ENCODE measurements around the gene STX10.
A peak's percentile ranks its signal among the peaks of the same experiment; 100 is the strongest.
"Not testable (repeated sequence)": the region's sequence is repeated elsewhere in the genome, so short reads cannot be mapped to it uniquely, and the experiment has no call there.

STX10 gene

DNA sequence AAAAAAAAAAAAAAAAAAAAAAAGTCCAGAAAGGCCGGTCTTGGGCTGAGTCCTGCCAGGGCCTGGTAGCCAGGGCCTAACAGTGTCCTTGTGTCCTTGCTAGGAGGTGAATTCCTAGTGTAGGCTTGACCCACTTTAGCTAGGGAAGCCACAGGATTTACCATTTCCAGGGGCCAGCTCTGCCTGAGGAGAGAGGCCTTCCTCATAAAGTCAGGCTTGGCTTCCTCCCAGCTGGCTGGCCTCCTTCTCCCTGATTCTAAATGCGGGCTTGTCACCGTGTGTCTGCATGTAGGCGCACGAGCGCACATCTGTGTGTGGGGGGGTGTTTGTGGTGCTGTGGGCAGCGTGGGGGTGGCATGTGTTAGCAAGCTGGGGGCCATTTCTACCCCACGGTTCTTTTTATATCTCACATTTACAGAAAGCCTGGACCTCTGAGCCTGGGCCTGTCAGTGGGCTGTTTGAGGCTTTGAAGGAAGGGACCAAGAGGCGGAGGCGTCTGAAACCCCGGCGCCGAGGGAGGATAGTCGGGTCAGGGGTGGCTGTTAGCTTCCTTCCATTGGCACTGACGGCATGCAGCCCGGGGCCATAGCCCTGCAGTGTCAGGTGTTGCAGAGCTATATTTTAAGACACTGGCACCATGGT, 31.7 kb upstream of the STX10 start:
- TF ChIP-seq, protein P1, sequence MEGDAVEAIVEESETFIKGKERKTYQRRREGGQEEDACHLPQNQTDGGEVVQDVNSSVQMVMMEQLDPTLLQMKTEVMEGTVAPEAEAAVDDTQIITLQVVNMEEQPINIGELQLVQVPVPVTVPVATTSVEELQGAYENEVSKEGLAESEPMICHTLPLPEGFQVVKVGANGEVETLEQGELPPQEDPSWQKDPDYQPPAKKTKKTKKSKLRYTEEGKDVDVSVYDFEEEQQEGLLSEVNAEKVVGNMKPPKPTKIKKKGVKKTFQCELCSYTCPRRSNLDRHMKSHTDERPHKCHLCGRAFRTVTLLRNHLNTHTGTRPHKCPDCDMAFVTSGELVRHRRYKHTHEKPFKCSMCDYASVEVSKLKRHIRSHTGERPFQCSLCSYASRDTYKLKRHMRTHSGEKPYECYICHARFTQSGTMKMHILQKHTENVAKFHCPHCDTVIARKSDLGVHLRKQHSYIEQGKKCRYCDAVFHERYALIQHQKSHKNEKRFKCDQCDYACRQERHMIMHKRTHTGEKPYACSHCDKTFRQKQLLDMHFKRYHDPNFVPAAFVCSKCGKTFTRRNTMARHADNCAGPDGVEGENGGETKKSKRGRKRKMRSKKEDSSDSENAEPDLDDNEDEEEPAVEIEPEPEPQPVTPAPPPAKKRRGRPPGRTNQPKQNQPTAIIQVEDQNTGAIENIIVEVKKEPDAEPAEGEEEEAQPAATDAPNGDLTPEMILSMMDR (IDR thresholded peaks at IDR 0.05): no peak
- DNase-seq (ENCODE audit: low spot score): no peak
- peak overlapping the region in 1 of 2 donors; percentile 49 for H3K27ac ChIP-seq
- H3K4me3 ChIP-seq: no peak overlapping the region

DNA sequence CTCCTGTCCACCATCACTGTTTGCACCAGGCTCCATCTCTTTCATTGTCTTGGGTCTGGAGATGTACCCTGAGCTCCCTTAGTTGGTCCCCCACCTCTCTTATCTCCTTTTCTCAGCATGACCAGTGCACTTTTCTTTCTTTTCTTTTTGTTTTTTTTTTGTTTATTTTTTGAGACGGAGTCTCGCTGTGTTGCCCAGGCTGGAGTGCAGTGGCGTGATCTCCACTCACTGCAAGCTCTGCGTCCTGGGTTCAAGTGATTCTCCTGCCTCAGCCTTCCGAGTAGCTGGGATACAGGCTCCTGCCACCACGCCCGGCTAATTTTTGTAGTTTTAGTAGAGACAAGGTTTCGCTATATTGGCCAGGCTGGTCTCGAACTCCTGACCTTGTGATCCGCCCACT, 28.1 kb upstream of the STX10 start:
- not testable (repeated sequence) for DNase-seq (ENCODE audit: low spot score); H3K4me3 ChIP-seq; H3K27ac ChIP-seq

DNA sequence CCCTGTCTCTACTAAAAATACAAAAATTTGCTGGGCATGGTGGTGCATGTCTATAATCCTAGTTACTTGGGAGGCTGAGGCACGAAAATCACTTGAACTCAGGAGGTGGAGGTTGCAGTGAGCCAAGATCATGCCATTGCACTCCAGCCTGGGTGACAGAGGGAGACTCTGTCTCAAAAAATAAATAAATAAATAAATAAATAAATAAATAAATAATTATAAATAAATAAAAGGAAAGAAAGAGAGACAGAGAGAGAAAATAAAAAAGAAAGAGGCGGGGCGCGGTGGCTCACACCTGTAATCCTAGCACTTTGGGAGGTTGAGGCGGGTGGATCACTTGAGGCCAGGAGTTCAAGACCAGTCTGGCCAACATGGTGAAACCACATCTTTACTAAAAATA, 27.4 kb upstream of the STX10 start:
- not testable (repeated sequence) for H3K4me3 ChIP-seq; DNase-seq (ENCODE audit: low spot score)

DNA sequence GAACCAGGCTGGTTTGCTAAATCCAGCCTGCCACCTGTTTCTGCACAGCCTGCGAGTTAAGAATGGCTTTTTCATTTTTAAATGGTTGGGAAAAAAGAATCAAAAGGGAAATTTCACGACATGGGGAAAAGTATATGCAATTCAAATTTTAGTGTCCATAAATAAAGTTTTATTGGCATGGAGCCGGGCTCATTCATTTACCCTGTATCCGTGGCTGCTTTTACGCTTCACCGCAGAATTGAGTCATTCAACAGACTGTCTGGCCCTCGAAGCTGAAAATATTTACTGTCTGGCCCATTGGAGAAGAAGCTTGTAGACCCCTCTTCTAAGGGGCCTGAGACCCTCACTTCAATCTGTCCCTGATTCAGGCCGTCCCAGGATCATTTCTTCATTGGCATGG, 26.2 kb upstream of the STX10 start:
- Histone ChIP-seq H3K4me3 (no peak overlapping the region), H3K27ac (no peak overlapping the region)
- TF ChIP-seq, protein P1 (IDR thresholded peaks at IDR 0.05): no peak
- no peak for DNase-seq (ENCODE audit: low spot score)

More for the DNA sequence above, 27.4 kb upstream of the STX10 start:
- H3K27ac ChIP-seq: not testable (repeated sequence)

DNA sequence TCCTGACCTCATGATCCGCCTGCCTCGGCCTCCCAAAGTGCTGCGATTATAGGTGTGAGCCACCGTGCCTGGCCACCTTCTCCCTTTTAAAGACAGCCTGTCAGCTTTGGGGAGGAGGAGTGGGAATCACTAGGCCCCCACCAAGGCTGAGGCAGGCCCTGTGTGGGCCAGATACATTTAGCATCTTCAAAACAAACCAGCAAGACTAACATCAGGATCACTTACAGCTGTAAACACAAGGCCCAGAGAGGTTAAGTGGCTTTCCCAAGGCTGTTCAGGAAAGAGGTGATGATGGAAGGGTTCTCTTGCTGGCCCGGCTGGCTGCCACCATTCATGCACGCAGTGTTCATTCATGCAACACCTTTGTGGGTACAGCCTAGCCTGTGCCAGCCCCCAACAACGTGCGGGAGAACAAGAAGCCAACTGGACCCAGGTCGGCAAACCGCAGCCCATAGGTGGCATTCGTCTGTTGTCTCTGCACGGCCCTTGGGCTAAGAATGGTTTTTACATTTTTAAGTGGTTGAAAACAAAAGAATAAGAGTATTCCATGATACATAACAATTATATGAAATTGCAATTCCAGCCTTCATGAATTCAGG, 23.1 kb upstream of the STX10 start:
- Histone ChIP-seq H3K4me3 (no peak overlapping the region), H3K27ac (peak overlapping the region; percentile 86 to 94)
- TF ChIP-seq, protein P1 (IDR thresholded peaks at IDR 0.05): no peak
- no peak for DNase-seq (ENCODE audit: low spot score)

DNA sequence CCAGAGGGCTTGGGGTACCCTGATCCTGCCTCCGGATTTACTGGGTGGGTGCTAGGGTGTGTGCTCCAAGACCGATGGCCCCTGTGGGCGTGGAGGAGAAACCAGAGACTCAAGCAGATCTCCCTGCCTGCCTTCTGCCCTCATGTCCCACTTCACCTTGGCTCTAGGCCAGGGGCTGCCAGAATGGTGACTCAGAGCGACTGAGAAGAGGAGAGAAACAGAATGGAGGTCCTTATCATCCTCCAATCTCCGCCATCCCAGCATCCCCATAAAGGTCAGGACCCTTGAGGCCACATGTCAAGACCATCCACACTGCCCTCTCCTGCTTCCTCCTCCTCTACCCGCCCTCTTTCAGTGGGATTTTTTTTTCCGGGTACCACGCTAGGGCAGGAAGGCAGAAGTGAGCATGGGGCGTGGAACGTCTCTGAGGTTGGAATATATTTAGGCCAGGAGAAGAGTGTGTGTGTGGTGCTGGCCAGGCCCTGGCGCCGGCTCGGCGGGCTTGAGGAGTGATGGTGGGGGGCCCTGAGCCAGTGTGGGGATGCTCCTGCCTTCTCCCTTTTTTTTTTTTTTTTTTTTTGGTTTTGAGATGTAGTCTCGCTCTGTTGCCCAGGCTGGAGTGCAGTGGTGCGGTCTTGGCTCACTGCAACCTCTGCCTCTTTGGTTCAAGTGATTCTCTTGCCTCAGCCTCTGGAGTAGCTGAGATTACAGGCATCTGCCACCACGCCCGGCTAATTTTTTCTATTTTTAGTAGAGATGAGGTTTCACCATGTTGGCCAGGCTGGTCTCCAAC, 22.4 kb upstream of the STX10 start:
- H3K27ac ChIP-seq: peak overlapping the region; percentile 86 to 94
- TF ChIP-seq, protein P1 (IDR thresholded peaks at IDR 0.05): no peak
- peak overlapping the region; percentile 49 for H3K4me3 ChIP-seq
- DNase-seq (ENCODE audit: low spot score): peak; percentile 87

DNA sequence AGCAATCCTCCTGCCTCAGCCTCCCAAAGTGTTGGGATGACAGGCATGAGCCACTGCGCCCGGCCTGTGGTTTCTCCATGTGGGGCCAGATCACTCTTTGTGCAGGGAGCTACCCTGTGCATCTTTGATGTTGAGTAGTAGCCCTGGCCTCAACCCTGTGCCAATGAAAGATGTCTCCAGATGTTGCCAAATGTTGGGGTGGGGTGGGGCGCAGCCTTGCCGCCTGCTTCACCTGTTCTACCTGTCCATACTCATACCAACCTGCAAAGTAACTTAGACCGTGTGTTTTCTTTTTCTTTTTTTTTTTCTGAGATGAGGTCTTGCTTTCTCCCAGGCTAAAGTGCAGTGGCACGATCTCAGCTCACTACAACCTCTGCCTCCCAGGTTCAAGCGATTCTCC, 21.0 kb upstream of the STX10 start:
- TF ChIP-seq, protein P1 (IDR thresholded peaks at IDR 0.05): no peak
- Histone ChIP-seq H3K4me3 (no peak overlapping the region), H3K27ac (no peak overlapping the region)
- no peak for DNase-seq (ENCODE audit: low spot score)

DNA sequence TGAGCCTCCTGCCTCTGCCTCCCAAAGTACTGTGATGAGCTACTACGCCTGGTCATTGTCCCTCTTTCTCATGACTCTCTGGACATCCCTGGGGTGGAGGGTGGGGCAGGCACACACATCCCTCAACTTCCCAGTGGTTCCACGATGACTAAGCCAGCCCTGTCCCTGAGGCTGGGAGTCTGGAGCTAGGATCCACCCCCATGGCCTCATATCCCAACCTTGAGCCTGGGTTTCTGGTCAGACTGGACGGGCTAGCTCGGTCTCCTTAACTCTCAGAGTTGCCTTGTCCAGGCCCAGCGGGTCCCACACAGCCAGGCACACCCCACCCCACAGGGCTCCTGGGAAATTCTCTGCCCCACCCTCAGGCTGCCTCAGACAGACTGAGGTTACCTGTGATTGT, 19.6 kb upstream of the STX10 start:
- no peak for DNase-seq (ENCODE audit: low spot score)
- H3K27ac ChIP-seq: peak overlapping the region; percentile 2 to 59
- no peak overlapping the region for H3K4me3 ChIP-seq
- TF ChIP-seq, protein P1 (IDR thresholded peaks at IDR 0.05): no peak

DNA sequence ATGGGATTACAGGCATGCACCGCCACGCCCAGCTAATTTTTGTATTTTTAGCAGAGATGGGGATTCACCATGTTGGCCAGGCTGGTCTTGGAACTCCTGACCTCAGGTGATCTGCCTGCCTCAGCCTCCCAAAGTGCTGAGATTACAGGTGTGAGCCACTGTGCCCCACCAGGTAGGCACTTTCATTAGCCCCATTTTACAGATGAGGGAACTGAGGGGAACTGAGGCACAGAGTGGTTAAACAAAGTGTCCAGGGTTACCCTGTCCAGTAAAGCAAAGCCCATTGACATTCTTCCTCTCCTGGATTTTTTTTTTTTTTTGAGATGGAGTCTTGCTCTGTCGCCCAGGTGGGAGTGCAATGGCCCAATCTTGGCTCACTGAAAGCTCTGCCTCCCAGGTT, 16.0 kb upstream of the STX10 start:
- peak overlapping the region in 1 of 2 donors; percentile 46 for H3K27ac ChIP-seq
- not testable (repeated sequence) for DNase-seq (ENCODE audit: low spot score); H3K4me3 ChIP-seq
